ENCODE results near the gene PTH2R.

Gene PTH2R

GRCh38 chr2:208406474-208407451 lies at the start of gene PTH2R:
Gene PTH2R (plus strand): TSS chr2:208406792. CDS start chr2:208407044, 252 bp downstream.
- H3K4me3 ChIP-seq (ENCODE audit: low read depth, low read length): no peak within 1 kb of the TSS
- no peak for TF ChIP-seq CTCF (IDR thresholded peaks at IDR 0.05; ENCODE audit: low read depth, low read length, missing control alignments)
- no peak for DNase-seq (ENCODE audit: low read depth)

GRCh38 chr2:208356846-208357574 lies 49.6 kb upstream of the PTH2R start:
- no peak overlapping the region for H3K4me3 ChIP-seq (ENCODE audit: low read depth, low read length)
- no peak for TF ChIP-seq CTCF (IDR thresholded peaks at IDR 0.05; ENCODE audit: low read depth, low read length, missing control alignments)
- no peak for DNase-seq (ENCODE audit: low read depth)

- no peak for TF ChIP-seq CTCF (IDR thresholded peaks at IDR 0.05; ENCODE audit: low read depth, low read length, missing control alignments)
- H3K4me3 ChIP-seq (ENCODE audit: low read depth, low read length): no peak overlapping the region
- DNase-seq (ENCODE audit: low read depth): no peak
These were observed 47.6 kb upstream of the PTH2R start for GRCh38 chr2:208358758-208359631.

- no peak for DNase-seq (ENCODE audit: low read depth)
- TF ChIP-seq CTCF (IDR thresholded peaks at IDR 0.05; ENCODE audit: low read depth, low read length, missing control alignments): no peak
- H3K4me3 ChIP-seq (ENCODE audit: low read depth, low read length): no peak overlapping the region
These were observed 47.0 kb upstream of the PTH2R start for GRCh38 chr2:208359632-208359986.

GRCh38 chr2:208360259-208361076 lies 46.1 kb upstream of the PTH2R start:
- no peak for TF ChIP-seq CTCF (IDR thresholded peaks at IDR 0.05; ENCODE audit: low read depth, low read length, missing control alignments)
- H3K4me3 ChIP-seq (ENCODE audit: low read depth, low read length): no peak overlapping the region
- no peak for DNase-seq (ENCODE audit: low read depth)

- TF ChIP-seq CTCF (IDR thresholded peaks at IDR 0.05; ENCODE audit: low read depth, low read length, missing control alignments): no peak
- no peak for DNase-seq (ENCODE audit: low read depth)
- no peak overlapping the region for H3K4me3 ChIP-seq (ENCODE audit: low read depth, low read length)
These were observed 45.5 kb upstream of the PTH2R start for GRCh38 chr2:208361077-208361441.
